MM.1S (cell line): Measurements from ENCODE around the gene GATA6.

ENCODE experiments used
- DNase-seq: peaks from one replicate; pipeline ENCODE4 v3.0.0-alpha.2; 2015
- H2AFZ ChIP-seq: fragments of 300-600 bp; sonication (generic); 2 replicates; pipeline ENCODE4 v1.6.0; 2016; ENCODE audit warnings: antibody characterized with exemption, low read length
- H3F3A ChIP-seq: fragments of 300-600 bp; sonication (generic); 2 replicates; pipeline ENCODE4 v1.6.1; 2016; ENCODE audit warnings: mild to moderate bottlenecking, antibody characterized with exemption, low read length, moderate library complexity, mixed read lengths; ENCODE audit not compliant: insufficient read depth
- H3K27ac ChIP-seq: fragments of 300-600 bp; sonication (generic); 2 replicates; pipeline ENCODE4 v1.5.1; 2016; ENCODE audit warnings: mild to moderate bottlenecking, low read length
- H3K27me3 ChIP-seq: fragments of 300-600 bp; sonication (generic); replicated peaks from 2 replicates; pipeline ENCODE4 v1.6.0; 2016; ENCODE audit warnings: low read length; ENCODE audit not compliant: insufficient read depth
- H3K36me3 ChIP-seq: fragments of 300-600 bp; sonication (generic); replicated peaks from 2 replicates; pipeline ENCODE4 v1.6.1; 2016; ENCODE audit warnings: mild to moderate bottlenecking, low read length, mixed read lengths; ENCODE audit not compliant: insufficient read depth
- H3K4me1 ChIP-seq: fragments of 300-600 bp; sonication (generic); 2 replicates; pipeline ENCODE4 v1.6.1; 2016; ENCODE audit warnings: low read length, mixed read lengths
- H3K4me2 ChIP-seq: fragments of 300-600 bp; sonication (generic); 2 replicates; pipeline ENCODE4 v1.6.0; 2016; ENCODE audit warnings: low read depth, low read length
- H3K4me3 ChIP-seq: fragments of 300-600 bp; sonication (generic); 2 replicates; pipeline ENCODE4 v1.5.1; 2016; ENCODE audit warnings: low read length, mixed read lengths
- H3K79me2 ChIP-seq: fragments of 300-600 bp; sonication (generic); 2 replicates; pipeline ENCODE4 v1.6.1; 2016; ENCODE audit warnings: mixed run types, low read length, mixed read lengths
- H3K9ac ChIP-seq: fragments of 300-600 bp; sonication (generic); 2 replicates; pipeline ENCODE4 v1.6.1; 2016; ENCODE audit warnings: low read length, mixed read lengths
- H3K9me2 ChIP-seq: fragments of 300-600 bp; sonication (generic); replicated peaks from 2 replicates; pipeline ENCODE4 v1.6.1; 2016; ENCODE audit warnings: mild to moderate bottlenecking, low read length, mixed read lengths; ENCODE audit not compliant: insufficient read depth
- H3K9me3 ChIP-seq: fragments of 300-600 bp; sonication (generic); replicated peaks from 2 replicates; pipeline ENCODE4 v1.6.1; 2016; ENCODE audit warnings: mild to moderate bottlenecking, low read length, mixed read lengths; ENCODE audit not compliant: insufficient read depth
- H4K20me1 ChIP-seq: fragments of 300-600 bp; sonication (generic); 2 replicates; pipeline ENCODE4 v1.6.1; 2016; ENCODE audit warnings: mild to moderate bottlenecking, low read length, moderate library complexity, mixed read lengths; ENCODE audit not compliant: insufficient read depth
- CTCF ChIP-seq: fragments of 300-600 bp; sonication (generic); IDR thresholded peaks from 2 replicates; pipeline ENCODE4 v1.5.1; 2016; ENCODE audit warnings: antibody characterized with exemption, low read length, mixed read lengths
- EZH2 ChIP-seq: fragments of 300-600 bp; sonication (generic); optimal IDR thresholded peaks from 2 replicates; pipeline ENCODE3; 2017; ENCODE audit warnings: low read depth, mild to moderate bottlenecking, antibody characterized with exemption, low read length, mixed read lengths
- EZH2phosphoT487 ChIP-seq: fragments of 300-600 bp; sonication (generic); IDR thresholded peaks from 2 replicates; pipeline ENCODE4 v1.6.1; 2018; ENCODE audit warnings: antibody characterized with exemption, low read length

Gene GATA6

GRCh38 chr18:22197668-22198067, 28.3 kb downstream of the GATA6 start:
- Histone ChIP-seq H3K4me1 (no peaks in the 10 kb centered on the region), H3K9me3 (no peaks in the 10 kb centered on the region), H3K79me2 (no peaks in the 10 kb centered on the region), H3K9me2 (no peaks in the 10 kb centered on the region), H3K36me3 (no peaks in the 10 kb centered on the region), H2AFZ (no peak overlapping the region), H3K4me3 (no peak overlapping the region), H3K9ac (no peak overlapping the region), H3F3A (no peaks in the 10 kb centered on the region), H3K27me3 (no peaks in the 10 kb centered on the region), H3K4me2 (no peak overlapping the region), H3K27ac (no peak overlapping the region), H4K20me1 (no peaks in the 10 kb centered on the region)
- no peak for TF ChIP-seq EZH2phosphoT487
- no peak for DNase-seq

- H3K9ac ChIP-seq: no peak overlapping the region
- no peaks in the 10 kb centered on the region for H4K20me1 ChIP-seq
- H3K36me3 ChIP-seq: no peaks in the 10 kb centered on the region
- no peaks in the 10 kb centered on the region for H3K27me3 ChIP-seq
- TF ChIP-seq EZH2phosphoT487: no peak
- no peak for TF ChIP-seq EZH2
- no peak for TF ChIP-seq CTCF
- H3K9me2 ChIP-seq: no peaks in the 10 kb centered on the region
- H3K4me3 ChIP-seq: no peak overlapping the region
- H2AFZ ChIP-seq: no peak overlapping the region
- no peak overlapping the region for H3K4me2 ChIP-seq
- no peaks in the 10 kb centered on the region for H3K4me1 ChIP-seq
- H3F3A ChIP-seq: no peaks in the 10 kb centered on the region
- no peak overlapping the region for H3K27ac ChIP-seq
- no peak for DNase-seq
- H3K9me3 ChIP-seq: no peaks in the 10 kb centered on the region
- no peaks in the 10 kb centered on the region for H3K79me2 ChIP-seq
These were observed 28.8 kb downstream of the GATA6 start for GRCh38 chr18:22198163-22198562.

GRCh38 chr18:22199005-22199404, 29.6 kb downstream of the GATA6 start:
- H3K4me1 ChIP-seq: no peaks in the 10 kb centered on the region
- H3K4me2 ChIP-seq: no peak overlapping the region
- H3K9me2 ChIP-seq: no peaks in the 10 kb centered on the region
- H3K27ac ChIP-seq: no peak overlapping the region
- H3K4me3 ChIP-seq: no peak overlapping the region
- H3K9me3 ChIP-seq: no peaks in the 10 kb centered on the region
- no peak overlapping the region for H3K9ac ChIP-seq
- DNase-seq: no peak
- no peaks in the 10 kb centered on the region for H3K27me3 ChIP-seq
- TF ChIP-seq EZH2 (no peak), EZH2phosphoT487 (no peak), CTCF (no peak)
- H3F3A ChIP-seq: no peaks in the 10 kb centered on the region
- H4K20me1 ChIP-seq: no peaks in the 10 kb centered on the region
- no peaks in the 10 kb centered on the region for H3K79me2 ChIP-seq
- H3K36me3 ChIP-seq: no peaks in the 10 kb centered on the region
- H2AFZ ChIP-seq: no peak overlapping the region

- Histone ChIP-seq H3F3A (no peaks in the 10 kb centered on the region), H3K79me2 (no peaks in the 10 kb centered on the region), H3K4me1 (no peaks in the 10 kb centered on the region), H3K9me2 (no peaks in the 10 kb centered on the region), H3K4me2 (no peak overlapping the region), H3K9ac (no peak overlapping the region), H4K20me1 (no peaks in the 10 kb centered on the region), H3K27ac (no peak overlapping the region), H3K4me3 (no peak overlapping the region), H3K36me3 (no peaks in the 10 kb centered on the region), H2AFZ (no peak overlapping the region), H3K9me3 (no peaks in the 10 kb centered on the region), H3K27me3 (no peaks in the 10 kb centered on the region)
- TF ChIP-seq EZH2phosphoT487 (no peak), CTCF (no peak), EZH2 (no peak)
- DNase-seq: no peak
These were observed 31.3 kb downstream of the GATA6 start for GRCh38 chr18:22200611-22201225.
